Measurements from ENCODE around the gene MAJIN.

MAJIN gene

DNA sequence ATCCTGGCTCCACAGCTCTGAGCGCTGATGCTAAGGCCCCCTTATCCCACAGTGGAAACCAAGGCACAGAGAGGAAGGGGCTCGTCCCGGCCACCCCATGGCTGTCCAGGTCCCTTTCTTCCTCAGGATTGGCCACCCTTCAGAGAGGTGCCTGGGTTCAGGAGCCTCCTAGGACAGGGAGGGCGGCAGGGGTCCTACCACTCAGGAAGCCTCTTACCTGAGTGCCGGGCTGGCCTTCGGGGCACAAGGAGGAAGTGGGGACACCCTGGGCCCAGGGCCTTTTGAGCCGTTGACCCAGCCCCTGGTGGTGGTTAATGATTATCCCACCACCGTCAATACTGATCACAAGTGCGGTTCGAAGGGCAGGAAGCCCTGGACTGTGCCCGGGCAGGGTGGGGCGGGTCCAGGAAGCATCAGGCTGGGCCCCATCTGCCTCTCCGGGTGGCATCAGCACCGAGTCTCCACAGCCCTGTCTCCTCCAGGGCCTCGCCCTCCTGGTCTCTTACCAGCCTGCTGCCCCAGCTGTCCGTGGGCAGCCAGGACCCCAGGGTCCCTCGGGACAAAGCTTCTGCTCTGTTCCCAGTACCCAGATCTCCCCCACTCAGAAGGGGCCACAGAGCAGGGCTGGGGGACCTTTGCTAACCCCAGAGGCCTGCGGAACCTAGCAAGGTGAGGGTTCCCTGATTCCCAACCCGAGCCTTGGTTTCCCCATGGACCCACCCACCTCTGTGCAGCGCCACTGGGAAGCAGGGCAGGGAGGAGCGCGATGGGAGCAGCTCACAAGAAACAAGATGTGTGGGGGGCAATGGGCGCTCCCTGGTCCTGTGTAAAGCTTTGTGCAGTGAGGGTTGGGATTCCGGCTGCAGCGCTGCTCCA is 78.5 kb downstream of the MAJIN start:
- no peak for DNase-seq (ENCODE audit: low read depth in 1 of 2, low spot score in 1 of 2)

DNA sequence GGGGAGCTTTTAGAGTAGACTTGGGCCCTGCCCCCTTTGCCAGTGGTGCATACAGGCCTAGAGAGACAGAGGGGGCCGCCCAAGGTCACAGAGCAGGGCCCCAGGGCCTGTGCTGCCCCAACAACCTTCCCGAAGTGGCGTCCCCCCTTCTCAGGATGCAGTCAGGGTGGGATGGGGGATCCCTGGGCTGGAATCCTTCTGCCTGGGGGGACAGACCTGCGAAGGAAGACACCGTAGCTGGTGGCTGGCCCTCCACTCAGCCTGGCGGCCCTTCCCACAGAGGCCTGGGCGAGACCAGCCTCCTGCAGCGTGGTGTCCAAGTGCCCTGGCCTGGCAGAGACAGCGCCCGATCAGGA is 79.1 kb downstream of the MAJIN start:
- no peak for DNase-seq (ENCODE audit: low read depth in 1 of 2, low spot score in 1 of 2)

DNA sequence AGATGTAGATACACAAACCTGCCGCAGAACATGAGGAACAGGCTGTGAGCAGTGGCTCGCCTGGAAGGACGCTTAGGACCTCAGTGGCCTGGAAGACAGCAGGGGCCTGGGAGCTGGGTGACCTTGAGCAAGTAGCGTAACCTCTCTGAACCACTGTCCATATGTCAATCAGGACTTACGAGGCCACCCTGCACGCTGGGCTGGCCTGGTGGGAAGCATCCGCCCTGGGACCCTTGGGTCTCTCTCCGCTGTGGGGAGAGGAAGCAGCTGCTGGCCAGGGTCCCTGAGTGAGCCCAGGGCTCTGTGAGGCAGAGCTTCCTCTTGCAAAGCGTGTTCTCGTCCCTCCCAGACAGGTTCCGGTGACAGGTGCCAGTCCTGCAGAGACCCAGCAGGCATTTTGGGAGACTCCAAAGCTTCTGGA is 79.5 kb downstream of the MAJIN start:
- no peak for DNase-seq (ENCODE audit: low read depth in 1 of 2, low spot score in 1 of 2)

DNA sequence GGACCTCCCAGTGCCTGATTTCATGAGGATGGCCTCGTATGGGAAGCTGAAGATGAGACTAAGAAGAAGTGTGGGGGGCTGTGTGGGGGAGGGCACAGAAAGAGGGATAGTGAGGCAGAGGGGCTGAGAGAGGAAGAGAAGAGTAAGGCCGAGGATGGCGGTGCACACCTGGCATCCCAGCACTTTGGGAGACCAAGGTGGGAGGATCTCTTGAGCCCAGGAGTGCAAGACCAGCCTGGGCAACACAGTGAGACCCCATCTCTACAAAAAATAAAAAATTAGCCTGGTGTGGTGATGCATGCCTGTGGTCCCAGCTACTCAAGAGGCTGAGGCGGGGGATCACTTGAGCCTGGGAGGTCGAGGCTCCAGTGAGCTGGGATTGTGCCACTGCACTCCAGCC is 80.0 kb downstream of the MAJIN start:
- DNase-seq (ENCODE audit: low read depth in 1 of 2, low spot score in 1 of 2), result no peak

DNA sequence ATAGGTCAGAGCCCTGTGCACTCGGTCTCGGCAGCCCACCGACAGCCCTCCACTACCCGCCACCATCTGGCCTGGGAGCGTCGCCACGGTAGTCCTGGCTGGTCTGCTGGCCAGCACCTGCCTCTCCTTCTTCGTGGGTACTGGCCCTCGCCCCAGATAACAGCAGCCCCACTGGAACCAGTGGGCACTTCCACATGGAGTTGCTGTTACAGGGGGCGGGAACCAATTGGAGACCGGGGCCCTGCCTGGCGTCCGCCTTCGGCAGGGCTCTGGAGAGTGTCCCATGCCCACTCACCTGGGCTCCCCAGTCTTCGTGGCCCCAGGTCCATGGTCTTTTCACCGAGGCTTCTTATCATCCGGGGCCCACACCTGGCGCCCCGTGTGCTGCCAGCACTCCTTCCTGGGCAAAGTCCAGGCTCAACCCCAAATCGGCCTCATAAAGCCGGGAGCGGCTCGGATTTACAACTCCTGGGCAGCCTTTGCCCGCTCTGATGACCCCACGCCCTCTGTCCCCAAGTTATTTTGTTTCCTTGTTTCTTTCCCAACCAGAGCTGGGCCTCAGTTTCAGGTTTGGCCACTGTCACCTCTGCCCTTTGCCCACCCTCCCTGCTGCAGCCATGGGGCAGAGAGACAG is 80.6 kb downstream of the MAJIN start:
- no peak for DNase-seq (ENCODE audit: low read depth in 1 of 2, low spot score in 1 of 2)

DNA sequence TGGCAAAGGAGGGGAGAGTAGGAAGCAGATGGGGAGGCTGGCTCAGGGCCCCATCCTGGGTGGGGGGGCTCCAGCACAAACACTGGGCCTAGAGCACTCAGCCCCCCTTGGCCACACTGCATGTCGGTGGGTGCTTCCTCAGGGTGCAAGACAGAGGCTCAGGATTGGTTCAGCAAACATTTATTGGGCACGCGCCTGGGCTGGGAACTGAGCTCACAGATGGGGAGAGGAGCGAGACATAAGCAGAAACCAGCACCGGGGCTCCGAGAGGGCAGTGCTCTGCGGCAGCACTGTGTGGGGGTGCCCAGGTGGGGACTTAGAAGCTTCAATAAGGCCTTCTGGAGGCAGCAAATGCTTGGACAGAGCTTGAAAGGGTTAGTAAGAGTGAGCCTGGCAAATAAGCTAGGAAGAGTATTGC is 81.4 kb downstream of the MAJIN start:
- no peak for DNase-seq (ENCODE audit: low read depth in 1 of 2, low spot score in 1 of 2)

DNA sequence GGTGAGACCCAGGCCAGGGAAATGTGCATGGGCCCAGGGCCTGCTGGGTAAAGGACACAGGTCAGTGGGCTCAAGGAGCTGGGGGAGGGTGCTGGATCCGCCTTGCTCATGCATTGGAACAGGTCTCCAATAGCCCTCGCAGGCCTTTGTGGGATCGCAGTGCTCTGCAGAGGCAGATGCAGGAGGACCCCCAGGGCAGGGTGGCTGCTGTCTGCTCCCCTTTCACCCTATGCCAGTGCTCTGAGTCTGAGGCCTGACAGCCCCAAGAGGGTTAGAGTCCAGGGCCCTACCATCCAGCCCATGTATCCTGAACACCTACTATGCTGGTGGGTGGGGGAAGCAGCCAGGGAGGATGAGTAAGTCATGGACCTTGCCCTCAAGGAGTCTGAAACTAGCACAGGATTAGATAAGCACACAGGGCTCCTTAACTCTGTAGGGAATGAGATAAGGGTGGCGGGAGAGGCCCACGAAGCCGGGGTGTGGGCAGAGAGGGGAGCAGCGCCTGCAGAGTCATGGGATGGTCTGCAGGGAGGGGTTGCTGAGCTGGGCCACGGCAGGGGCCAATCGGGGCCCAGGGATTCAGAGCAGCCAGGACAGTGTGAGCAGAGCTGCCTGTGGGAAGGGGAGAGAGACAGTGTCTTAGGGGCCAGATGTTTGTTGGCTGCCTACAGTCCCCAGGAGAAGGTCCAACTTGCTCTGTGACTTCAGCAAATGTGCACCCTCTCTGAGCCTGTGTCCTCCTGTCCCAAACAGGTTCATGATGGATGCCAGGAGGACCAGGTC is 83.0 kb downstream of the MAJIN start:
- DNase-seq (ENCODE audit: low read depth in 1 of 2, low spot score in 1 of 2), result no peak

DNA sequence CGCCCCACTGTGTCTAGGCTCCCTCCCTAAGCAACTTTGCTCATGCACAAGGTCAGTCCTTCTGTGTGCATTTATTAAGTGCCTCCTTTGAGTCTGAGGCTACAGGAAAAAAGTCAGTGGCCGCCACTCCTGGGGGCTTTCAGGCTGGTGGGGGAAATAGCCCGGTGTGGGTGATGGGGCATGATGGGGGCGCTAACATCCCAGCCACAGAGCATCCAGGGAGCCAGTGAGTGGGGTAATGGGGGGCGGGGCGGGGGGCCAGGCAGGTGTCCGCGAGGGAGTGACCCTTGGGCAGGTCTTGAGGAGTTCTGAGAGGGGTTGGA is 83.5 kb downstream of the MAJIN start:
- DNase-seq (ENCODE audit: low read depth in 1 of 2, low spot score in 1 of 2), result no peak

All from stimulated activated CD4-positive, alpha-beta T cell treated with anti-CD3 and anti-CD28 coated beads, Interleukin-15, amount 100 ng/mL, for 1 hour (primary cell).